GM18867 (cell line): ENCODE data around the gene PLEKHM3.
"Not testable (repeated sequence)": the region's sequence is repeated elsewhere in the genome, so short reads cannot be mapped to it uniquely, and the experiment has no call there.

ENCODE experiments used
- ATAC-seq: cut with Tn5 transposase; IDR thresholded peaks from one replicate; pipeline ENCODE4 v1.9.1; 2021; ENCODE audit warnings: mild to moderate bottlenecking, moderate library complexity; ENCODE audit not compliant: unreplicated experiment

The PLEKHM3 gene

DNA sequence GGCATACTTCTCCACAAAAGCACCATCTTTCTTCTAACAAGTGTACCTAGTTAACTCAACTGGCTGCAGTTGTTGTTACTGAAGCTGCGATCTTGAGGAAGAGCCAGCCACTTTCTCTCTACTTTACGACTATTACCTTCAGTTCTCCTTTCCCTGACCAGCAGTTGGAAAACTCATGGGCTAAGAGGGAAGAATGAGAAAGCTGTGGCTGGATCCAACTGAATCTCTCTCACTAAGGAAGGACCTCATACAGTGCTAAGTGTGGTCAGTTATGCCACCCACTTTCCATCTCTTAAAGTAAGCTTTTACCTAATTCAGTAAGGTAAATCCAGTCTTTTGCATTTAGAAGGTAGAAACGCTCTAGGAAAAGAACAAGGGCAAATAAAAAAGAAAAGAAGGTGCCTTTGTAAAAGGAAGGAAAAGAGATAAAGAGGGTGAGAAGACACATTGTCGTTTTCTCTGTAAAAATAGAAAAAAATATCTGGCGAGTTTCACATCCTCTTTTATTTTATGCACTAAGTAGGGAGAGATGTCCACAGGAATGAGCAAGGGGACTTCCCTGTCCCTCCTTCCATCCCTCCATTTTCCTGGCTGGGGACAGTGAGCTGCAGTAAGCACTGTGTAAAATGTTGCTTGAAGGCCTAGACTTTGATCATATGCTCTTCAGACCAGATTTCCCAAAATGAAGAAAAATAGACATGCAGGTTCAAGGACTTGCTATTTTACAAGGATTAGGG is 73.4 kb downstream of the PLEKHM3 start:
- ATAC-seq: no peak

DNA sequence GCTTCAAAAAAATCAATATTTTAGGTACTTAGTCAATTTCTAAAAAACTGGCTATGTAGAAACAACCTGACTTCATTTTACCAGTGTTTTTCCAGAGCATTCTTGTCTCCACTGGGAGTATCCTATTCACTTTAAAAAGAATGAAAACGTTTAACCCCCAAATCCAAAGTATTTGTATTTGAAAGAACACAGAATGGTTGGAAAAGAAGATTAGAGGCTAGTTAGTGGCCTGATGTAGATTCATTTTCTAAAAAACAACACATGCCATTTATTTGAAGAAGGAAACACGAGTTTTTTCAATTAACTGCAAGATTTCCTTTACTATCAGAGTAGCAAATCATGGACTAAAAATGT is 74.6 kb downstream of the PLEKHM3 start:
- ATAC-seq: no peak

- no peak for ATAC-seq
These were observed 75.1 kb downstream of the PLEKHM3 start for GRCh38 chr2:207950063-207950760.

DNA sequence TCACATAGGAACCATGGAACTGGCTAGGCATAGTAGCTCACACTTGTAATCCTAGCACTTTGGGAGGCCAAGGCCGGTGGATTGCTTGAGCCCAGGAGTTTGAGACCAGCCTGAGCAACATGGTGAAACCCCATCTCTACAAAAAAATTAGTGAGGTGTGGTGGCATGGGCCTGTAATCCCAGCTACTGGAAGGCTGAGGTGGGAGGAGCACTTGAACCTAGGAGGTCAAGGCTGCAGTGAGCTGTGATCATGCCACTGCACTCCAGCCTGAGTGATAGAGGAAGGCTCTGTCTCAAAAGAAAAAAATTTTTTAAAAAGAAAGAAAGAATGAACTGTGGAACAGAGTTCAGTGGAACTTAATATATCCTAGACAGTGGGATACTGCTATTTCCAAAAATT is 76.1 kb downstream of the PLEKHM3 start:
- ATAC-seq: not testable (repeated sequence)

DNA sequence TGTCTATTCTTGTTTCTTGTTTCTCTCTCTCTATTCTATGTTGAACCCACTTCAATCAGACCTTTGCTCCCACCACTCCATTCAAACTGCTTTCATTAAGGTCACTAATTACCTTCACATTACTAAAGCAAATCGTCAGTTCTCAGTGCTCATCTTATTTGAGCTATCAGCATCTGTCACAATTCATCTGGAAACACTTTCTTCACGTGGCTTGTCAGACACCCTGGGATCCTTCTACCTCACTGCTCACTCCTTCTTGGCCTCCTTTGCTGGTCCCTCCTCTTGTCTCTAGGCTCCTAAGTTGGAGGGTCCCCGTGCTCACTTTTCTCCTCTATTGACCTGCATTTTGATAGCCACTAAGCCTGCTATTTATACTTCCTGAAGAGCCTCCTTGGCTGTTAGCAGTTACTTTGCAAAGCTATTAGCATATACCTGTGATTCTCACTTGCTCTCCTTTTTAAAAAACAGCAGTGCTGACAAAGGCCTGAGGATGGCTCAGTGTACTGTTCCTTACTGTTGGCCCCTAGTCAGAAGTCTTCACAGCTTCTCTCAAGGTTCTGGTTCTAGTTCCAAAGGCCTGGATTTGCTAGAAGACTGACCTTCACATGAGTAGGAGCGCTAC is 80.2 kb downstream of the PLEKHM3 start:
- no peak for ATAC-seq

DNA sequence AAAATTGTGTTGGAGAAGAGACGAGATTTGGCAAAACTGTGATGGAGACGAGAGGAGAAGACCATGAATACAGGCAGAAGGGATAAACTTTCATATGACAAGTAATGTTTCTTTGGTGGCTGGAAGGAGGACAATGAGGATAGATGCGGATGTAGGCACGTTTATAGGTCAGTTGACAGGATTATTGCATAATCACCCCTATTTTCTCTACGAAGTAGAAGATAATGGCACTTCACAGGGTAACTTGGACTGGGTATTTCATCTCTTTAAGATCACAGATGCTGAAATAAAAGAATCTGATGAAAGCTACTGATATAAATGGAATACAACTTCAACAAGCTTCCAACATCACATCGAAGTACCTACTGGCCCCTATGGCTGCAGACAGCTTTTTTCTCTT is 81.0 kb downstream of the PLEKHM3 start:
- ATAC-seq: no peak

GRCh38 chr2:207939342-207940108 is 85.8 kb downstream of the PLEKHM3 start:
- ATAC-seq: no peak

- no peak for ATAC-seq
These were observed 86.4 kb downstream of the PLEKHM3 start for GRCh38 chr2:207938886-207939285.

DNA sequence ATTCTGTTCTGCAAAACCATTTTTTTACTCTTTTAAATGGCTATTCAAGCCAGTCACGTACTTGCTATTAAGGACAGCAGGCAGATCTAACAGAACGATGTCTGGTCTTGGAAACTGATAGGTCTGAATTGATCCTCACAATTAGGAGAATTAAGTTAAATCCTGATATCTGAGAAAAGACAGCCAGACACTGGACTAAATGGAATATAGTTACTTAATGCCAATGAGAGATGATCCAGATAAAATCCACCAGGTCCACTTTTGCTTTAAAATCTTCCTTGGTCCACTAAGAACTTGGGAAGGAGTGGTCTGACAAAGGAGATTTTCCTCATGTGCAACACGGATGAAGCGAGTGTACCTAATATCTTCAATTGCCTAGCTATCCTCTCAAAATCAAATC is 86.9 kb downstream of the PLEKHM3 start:
- no peak for ATAC-seq

- no peak for ATAC-seq
These were observed 87.5 kb downstream of the PLEKHM3 start for GRCh38 chr2:207937823-207938222.

GRCh38 chr2:207937253-207937652 is 88.1 kb downstream of the PLEKHM3 start:
- no peak for ATAC-seq

- ATAC-seq: no peak
These were observed 88.9 kb downstream of the PLEKHM3 start for GRCh38 chr2:207936380-207936779.

DNA sequence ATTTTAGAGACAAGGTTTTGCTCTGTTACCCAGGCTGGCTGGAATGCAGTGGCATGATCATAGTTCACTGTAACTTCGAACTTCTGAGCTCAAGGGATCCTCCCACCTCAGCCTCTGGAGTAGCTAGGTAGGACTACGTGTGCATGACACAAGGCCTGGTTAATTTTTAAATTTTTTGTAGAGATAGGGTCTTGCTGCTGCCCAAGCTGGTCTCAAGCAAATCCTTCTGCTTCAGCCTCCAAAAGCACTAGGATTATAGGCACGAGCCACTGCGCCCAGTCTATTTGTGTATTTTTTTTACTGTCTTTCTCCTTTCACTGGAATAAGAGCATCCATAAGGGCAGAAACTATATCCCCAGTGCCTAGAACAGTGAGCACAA is 89.3 kb downstream of the PLEKHM3 start:
- ATAC-seq: no peak

GRCh38 chr2:207935121-207935990 is 90.0 kb downstream of the PLEKHM3 start:
- no peak for ATAC-seq

GRCh38 chr2:207934720-207935119 is 90.6 kb downstream of the PLEKHM3 start:
- no peak for ATAC-seq

GRCh38 chr2:207933396-207934065 is 91.8 kb downstream of the PLEKHM3 start:
- no peak for ATAC-seq

DNA sequence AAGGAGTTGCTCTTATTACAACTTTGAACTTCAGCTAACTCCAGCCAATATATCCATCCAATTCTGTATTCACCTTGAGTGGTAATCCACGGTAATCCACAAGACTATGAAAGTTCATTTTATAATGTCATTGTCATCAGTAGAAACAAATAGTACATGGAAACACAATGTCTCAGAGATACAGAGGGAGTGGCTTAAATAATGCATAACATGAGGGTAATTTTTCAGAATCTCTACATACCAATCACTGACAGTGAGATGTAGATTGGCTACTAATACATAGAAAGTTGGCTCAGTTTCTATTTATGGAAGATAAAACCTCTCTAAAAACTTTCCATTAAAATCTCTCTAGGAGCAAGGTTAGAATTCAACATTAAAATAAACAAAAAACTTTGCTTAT is 93.2 kb downstream of the PLEKHM3 start:
- no peak for ATAC-seq

DNA sequence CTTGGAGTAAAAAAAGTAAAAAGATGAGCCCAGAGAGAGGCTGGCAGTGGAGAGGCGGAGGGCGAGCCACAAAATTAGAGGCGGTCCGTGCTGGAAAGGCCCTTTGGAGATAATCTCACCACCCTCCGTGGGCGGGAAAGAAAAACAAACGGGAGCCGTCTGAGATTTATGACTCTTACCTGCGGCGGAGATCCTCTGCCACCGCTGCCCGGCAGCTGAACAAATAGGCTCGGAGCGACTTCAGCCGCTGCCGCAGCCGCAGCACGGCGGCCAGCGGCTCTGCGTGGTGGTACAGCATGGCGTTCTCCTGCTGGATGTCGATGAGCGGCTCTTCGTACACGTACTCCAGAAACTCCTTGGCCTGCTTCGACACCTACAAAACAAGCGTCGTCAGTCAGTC is 94.6 kb downstream of the PLEKHM3 start:
- no peak for ATAC-seq

GRCh38 chr2:207929923-207930322 is 95.4 kb downstream of the PLEKHM3 start:
- no peak for ATAC-seq

DNA sequence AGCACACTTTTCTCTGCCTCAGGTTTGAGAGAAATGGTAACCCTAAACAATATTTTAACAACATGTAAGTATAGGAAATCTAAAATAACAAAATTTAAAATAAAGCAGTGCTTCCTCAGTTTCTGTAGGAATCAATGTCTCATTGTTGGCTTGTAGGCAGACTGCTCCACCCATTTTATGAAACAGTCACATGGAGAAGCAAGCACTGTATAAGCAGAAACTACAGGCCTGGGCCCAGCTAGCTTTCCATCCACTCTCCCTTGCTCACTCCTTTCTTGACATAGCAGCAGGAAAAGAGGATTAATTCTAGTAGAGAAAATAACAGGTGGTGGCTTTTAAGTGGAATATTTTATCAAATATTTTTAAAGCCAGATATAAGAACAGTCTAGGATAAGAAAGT is 97.2 kb downstream of the PLEKHM3 start:
- no peak for ATAC-seq
